Stomach (tissue), 9 donors: ENCODE data around the gene AFAP1L1. TPM values are rescaled to one million over a fixed set of nuclear protein-coding genes. Genes with fewer than 3 reads are reported as not detected.

Source experiments
- DNase-seq, 2 donors: peaks; one replicate each; pipeline versions ENCODE4 v3.0.0 to v3.0.0-alpha.2; 2013 to 2019
- H3K27ac ChIP-seq, 5 donors: fragments of 200-600 bp in 4 of 5; sonication (generic) in 4 of 5; one replicate each; pipeline ENCODE4 v1.5.1; 2013 to 2019; ENCODE audit warnings: mild to moderate bottlenecking in 1 of 5, moderate library complexity in 1 of 5
- H3K27me3 ChIP-seq, 3 donors: fragments of 200-600 bp; sonication (generic); one replicate each; pipeline ENCODE4 v1.5.1; 2017 to 2019; ENCODE audit warnings: mixed run types in 1 of 3
- H3K36me3 ChIP-seq, 4 donors: fragments of 200-600 bp; sonication (generic); 1 replicate in 3 of 4; 2 replicates in 1 of 4; pipeline ENCODE4 v1.5.1; 2016 to 2019
- H3K4me1 ChIP-seq, 4 donors: fragments of 200-600 bp; sonication (generic); one replicate each; pipeline ENCODE4 v1.5.1; 2016 to 2019
- H3K4me3 ChIP-seq, 4 donors: fragments of 200-600 bp; sonication (generic) in 3 of 4; one replicate each; pipeline ENCODE4 v1.5.1; 2016 to 2019; ENCODE audit warnings: mild to moderate bottlenecking in 1 of 4
- H3K9me3 ChIP-seq, 4 donors: fragments of 200-600 bp; sonication (generic); one replicate each; pipeline ENCODE4 v1.5.1; 2016 to 2019
- CTCF ChIP-seq, 7 experiments: fragments of 450-650 bp in 4 of 7; fragments of 200-600 bp in 3 of 7; sonication (generic) in 3 of 7; IDR thresholded peaks; one replicate each; pipeline ENCODE4 v1.5.1; 2016 to 2019; ENCODE audit warnings: antibody characterized with exemption in 7 of 7, control low read depth in 2 of 7, mild to moderate bottlenecking in 1 of 7
- EP300 ChIP-seq: sonication (generic); formaldehyde crosslinking; IDR thresholded peaks from one replicate; pipeline ENCODE4 v1.6.1; 2017; ENCODE audit warnings: antibody characterized with exemption
- POLR2A ChIP-seq, 4 donors: fragments of 450-650 bp; IDR thresholded peaks; one replicate each; pipeline ENCODE4 v1.6.1; 2016; ENCODE audit warnings: antibody characterized with exemption in 4 of 4, control low read depth in 2 of 4, mild to moderate bottlenecking in 1 of 4, moderate library complexity in 1 of 4
- POLR2AphosphoS5 ChIP-seq, 3 donors: sonication (generic); formaldehyde crosslinking; IDR thresholded peaks; one replicate each; pipeline ENCODE4 v1.6.1; 2016; ENCODE audit warnings: antibody characterized with exemption in 3 of 3
- WGBS, 5 donors: extraction: QIAGEN DNeasy Blood & Tissue Kit in 3 of 5; methylation state at CpG; one replicate each; pipeline versions ENCODE4 v1.1.5 to v1.1.7; 2013 to 2018; 5-methylcytosine and 5-hydroxymethylcytosine counted together
- intact Hi-C: fragments of 100-400 bp; cut with DNase I; formaldehyde crosslinking; loops from one replicate; pipeline ENCODE4 v1.15.1; 2023; ENCODE audit warnings: low total_unique reads
- polyA plus RNA-seq, 3 donors: library from polyadenylated mRNA; stranded (reverse); fragments of 200-250 nt; gene quantifications; one replicate each; pipeline ENCODE4 v1.2.3, GENCODE V29; 2013
- total RNA-seq, 5 donors: library from RNA; depleted of rRNA; stranded (reverse); fragments of >200 nt; gene quantifications; one replicate each; pipeline versions ENCODE4 v1.1.0 to v1.2.3, GENCODE V29; 2014 to 2016
- donor health status: healthy with polysubstance abuse.
- donor health status: Bipolar disorder and iron deficiency.
- donor health status: healthy.

AFAP1L1 gene
- total and polyA plus RNA-seq, 8 donors: 0.29 to 66.5 (median 3.3) TPM

- DNase-seq: no peak
- TF ChIP-seq CTCF (IDR thresholded peaks at IDR 0.05): no peak
- Histone ChIP-seq H3K27ac (no peak overlapping the region), H3K36me3 (no peaks in the 10 kb centered on the region), H3K4me1 (peaks cover 0 to 25% (median 13%) of the 10 kb centered on the region in 4 donors), H3K4me3 (no peak overlapping the region), H3K9me3 (no peaks in the 10 kb centered on the region), H3K27me3 (no peaks in the 10 kb centered on the region)
- WGBS, 5 donors: 42 to 64% (median 55%) methylated on average over 2 of the region's 2 CpGs
- intact Hi-C loops: no loop called here
Measured at GRCh38 chr5:149227168-149227826, 44.4 kb upstream of the AFAP1L1 start.

- intact Hi-C loops: no loop called here
- no peak for TF ChIP-seq POLR2A (IDR thresholded peaks at IDR 0.05)
- TF ChIP-seq POLR2AphosphoS5 (IDR thresholded peaks at IDR 0.05): peak in 1 of 3 donors; percentile 53
- TF ChIP-seq CTCF (IDR thresholded peaks at IDR 0.05): peak in 5 of 7 experiments; percentile 46 to 66 (median 52)
- TF ChIP-seq EP300: no peak
- peak in 1 of 2 donors; percentile 85 for DNase-seq
- Histone ChIP-seq H3K27me3 (no peaks in the 10 kb centered on the region), H3K36me3 (peaks cover 0 to 7% (median 3%) of the 10 kb centered on the region in 4 donors), H3K9me3 (no peaks in the 10 kb centered on the region), H3K27ac (peak overlapping the region in 1 of 5 donors; percentile 3), H3K4me1 (peaks cover 0 to 25% (median 13%) of the 10 kb centered on the region in 4 donors), H3K4me3 (no peak overlapping the region)
- WGBS, 5 donors: 12 to 25% (median 18%) methylated on average over 5 of the region's 5 CpGs
Measured at GRCh38 chr5:149228618-149229297, 42.9 kb upstream of the AFAP1L1 start.

- DNase-seq: no peak
- intact Hi-C loops: no loop called here
- H3K27me3 ChIP-seq: no peaks in the 10 kb centered on the region
- TF ChIP-seq CTCF (IDR thresholded peaks at IDR 0.05) (no peak), POLR2A (IDR thresholded peaks at IDR 0.05) (no peak), POLR2AphosphoS5 (IDR thresholded peaks at IDR 0.05) (no peak), EP300 (no peak)
- 37 to 57% (median 46%) methylated on average over 6 of the region's 6 CpGs for WGBS, 5 donors
- H3K9me3 ChIP-seq: no peaks in the 10 kb centered on the region
- H3K4me3 ChIP-seq: no peak overlapping the region
- H3K27ac ChIP-seq: peak overlapping the region in 1 of 5 donors; percentile 3
- peaks cover 0 to 10% (median 3%) of the 10 kb centered on the region in 4 donors for H3K36me3 ChIP-seq
- peaks cover 0 to 25% (median 13%) of the 10 kb centered on the region in 4 donors for H3K4me1 ChIP-seq
Measured at GRCh38 chr5:149229298-149229937, 42.2 kb upstream of the AFAP1L1 start.

- peaks cover 0 to 7% (median 0%) of the 10 kb centered on the region in 3 donors for H3K27me3 ChIP-seq
- H3K4me1 ChIP-seq: no peaks in the 10 kb centered on the region
- H3K27ac ChIP-seq: no peak overlapping the region
- no peak for TF ChIP-seq POLR2A (IDR thresholded peaks at IDR 0.05)
- TF ChIP-seq CTCF (IDR thresholded peaks at IDR 0.05): no peak
- TF ChIP-seq EP300: no peak
- TF ChIP-seq POLR2AphosphoS5 (IDR thresholded peaks at IDR 0.05): no peak
- H3K9me3 ChIP-seq: no peaks in the 10 kb centered on the region
- H3K4me3 ChIP-seq: no peak overlapping the region
- peaks cover 0 to 10% (median 3%) of the 10 kb centered on the region in 4 donors for H3K36me3 ChIP-seq
- no peak for DNase-seq
- intact Hi-C loops: no loop called here
Measured at GRCh38 chr5:149235841-149236240, 35.8 kb upstream of the AFAP1L1 start.
